ENCODE data around the gene CSPG5.

The CSPG5 gene

DNA sequence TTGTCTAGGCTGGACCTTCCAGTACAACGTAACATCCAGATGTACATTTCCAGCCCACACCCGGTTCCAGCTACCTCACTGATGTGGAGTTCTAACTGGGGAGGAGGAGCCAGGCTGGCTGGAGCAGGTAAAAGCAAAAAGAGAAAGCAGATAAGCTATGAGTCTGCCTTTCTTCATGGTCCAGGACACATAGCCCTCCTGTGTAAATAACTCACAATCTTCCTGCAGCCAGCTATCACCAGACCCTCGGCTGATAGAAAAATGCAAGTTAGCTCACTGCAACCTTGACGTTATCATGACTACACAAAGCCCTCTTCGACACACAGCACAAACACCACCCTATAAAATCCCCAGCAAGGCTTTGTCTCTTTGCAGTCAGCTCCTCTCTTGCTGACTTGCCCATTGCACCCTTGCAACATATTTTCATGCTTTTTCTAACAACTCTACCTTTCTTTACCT is 44.6 kb downstream of the CSPG5 start:
- no peak overlapping the region for H3K27ac ChIP-seq

DNA sequence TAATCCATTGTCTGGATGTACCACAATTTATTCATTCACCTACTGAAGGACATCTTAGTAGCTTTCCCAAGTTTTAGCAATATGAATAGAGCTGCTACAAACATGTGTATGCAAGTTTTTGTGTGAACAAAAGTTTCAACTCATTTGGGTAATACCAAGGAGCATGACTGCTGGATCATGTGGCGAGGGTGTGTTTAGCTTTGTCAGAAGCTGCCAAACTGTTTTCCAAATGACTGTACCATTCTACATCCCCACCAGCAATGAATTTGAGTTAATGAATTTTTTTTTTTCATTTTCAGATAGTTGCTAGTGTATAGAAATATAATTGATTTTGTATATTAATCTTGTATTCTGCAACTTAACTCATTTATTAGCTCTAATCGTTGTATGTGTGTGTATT is 45.2 kb downstream of the CSPG5 start:
- no peak overlapping the region for H3K27ac ChIP-seq
- no peaks in the 10 kb centered on the region for H3K36me3 ChIP-seq (replicated peaks)
- H3K4me3 ChIP-seq (ENCODE audit: low read depth, low read length) = no peak overlapping the region
- in situ Hi-C loops (cut with HindIII; ENCODE audit: low pct_ligation_motif_present, low sequenced_read_pairs) = no loop called here
- TF ChIP-seq, protein P1, sequence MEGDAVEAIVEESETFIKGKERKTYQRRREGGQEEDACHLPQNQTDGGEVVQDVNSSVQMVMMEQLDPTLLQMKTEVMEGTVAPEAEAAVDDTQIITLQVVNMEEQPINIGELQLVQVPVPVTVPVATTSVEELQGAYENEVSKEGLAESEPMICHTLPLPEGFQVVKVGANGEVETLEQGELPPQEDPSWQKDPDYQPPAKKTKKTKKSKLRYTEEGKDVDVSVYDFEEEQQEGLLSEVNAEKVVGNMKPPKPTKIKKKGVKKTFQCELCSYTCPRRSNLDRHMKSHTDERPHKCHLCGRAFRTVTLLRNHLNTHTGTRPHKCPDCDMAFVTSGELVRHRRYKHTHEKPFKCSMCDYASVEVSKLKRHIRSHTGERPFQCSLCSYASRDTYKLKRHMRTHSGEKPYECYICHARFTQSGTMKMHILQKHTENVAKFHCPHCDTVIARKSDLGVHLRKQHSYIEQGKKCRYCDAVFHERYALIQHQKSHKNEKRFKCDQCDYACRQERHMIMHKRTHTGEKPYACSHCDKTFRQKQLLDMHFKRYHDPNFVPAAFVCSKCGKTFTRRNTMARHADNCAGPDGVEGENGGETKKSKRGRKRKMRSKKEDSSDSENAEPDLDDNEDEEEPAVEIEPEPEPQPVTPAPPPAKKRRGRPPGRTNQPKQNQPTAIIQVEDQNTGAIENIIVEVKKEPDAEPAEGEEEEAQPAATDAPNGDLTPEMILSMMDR (IDR thresholded peaks at IDR 0.05; ENCODE audit: low read depth, low read length, missing control alignments) = no peak
- no peak for DNase-seq
- no peaks in the 10 kb centered on the region for H3K27me3 ChIP-seq (replicated peaks)

More for the DNA sequence above, 44.6 kb downstream of the CSPG5 start:
- DNase-seq = no peak
- in situ Hi-C loops (cut with HindIII; ENCODE audit: low pct_ligation_motif_present, low sequenced_read_pairs) = no loop called here
- Histone ChIP-seq H3K4me3 (ENCODE audit: low read depth, low read length) (no peak overlapping the region), H3K36me3 (replicated peaks) (no peaks in the 10 kb centered on the region), H3K27me3 (replicated peaks) (no peaks in the 10 kb centered on the region)
- TF ChIP-seq, protein P1 (IDR thresholded peaks at IDR 0.05; ENCODE audit: low read depth, low read length, missing control alignments) = no peak

DNA sequence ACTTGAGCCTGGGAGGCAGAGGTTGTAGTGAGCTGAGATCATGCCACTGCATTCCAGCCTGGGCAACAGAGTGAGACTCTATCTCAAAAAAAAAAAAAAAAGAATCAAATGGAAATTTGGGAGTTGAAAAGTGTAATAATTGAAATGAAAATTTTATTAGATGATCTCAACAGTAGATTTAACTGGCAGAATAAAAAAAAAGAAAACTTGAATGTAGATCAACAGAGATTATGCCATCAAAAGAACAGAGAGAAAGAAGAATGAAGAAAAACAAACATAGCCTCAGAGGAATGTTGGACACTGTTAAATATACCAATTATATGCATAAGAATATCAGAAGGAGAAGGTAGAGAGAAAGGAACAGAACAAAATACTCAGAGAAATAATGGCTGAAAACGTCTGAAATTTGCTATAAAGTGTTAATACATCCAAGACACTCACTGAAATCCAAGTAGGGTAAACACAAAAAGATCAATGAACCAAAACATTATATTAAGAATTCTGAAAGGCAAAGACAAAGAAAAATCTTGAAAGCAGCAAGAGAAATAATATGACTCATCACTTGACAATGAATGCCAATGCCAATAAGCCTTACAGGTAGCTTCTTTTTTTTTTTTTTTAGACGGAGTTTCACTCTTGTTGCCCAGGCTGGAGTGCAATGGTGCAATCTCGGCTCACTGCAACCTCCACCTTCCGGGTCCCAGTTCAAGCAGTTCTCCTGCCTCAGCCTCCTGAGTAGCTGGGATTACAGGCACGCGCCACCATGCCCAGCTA is 50.5 kb downstream of the CSPG5 start:
- in situ Hi-C loops (cut with HindIII; ENCODE audit: low pct_ligation_motif_present, low sequenced_read_pairs) = no loop called here
- H3K36me3 ChIP-seq (replicated peaks) = no peaks in the 10 kb centered on the region
- TF ChIP-seq, protein P1 (IDR thresholded peaks at IDR 0.05; ENCODE audit: low read depth, low read length, missing control alignments) = no peak
- H3K27me3 ChIP-seq (replicated peaks) = no peaks in the 10 kb centered on the region
- no peak overlapping the region for H3K27ac ChIP-seq
- no peak overlapping the region for H3K4me3 ChIP-seq (ENCODE audit: low read depth, low read length)
- DNase-seq = no peak

DNA sequence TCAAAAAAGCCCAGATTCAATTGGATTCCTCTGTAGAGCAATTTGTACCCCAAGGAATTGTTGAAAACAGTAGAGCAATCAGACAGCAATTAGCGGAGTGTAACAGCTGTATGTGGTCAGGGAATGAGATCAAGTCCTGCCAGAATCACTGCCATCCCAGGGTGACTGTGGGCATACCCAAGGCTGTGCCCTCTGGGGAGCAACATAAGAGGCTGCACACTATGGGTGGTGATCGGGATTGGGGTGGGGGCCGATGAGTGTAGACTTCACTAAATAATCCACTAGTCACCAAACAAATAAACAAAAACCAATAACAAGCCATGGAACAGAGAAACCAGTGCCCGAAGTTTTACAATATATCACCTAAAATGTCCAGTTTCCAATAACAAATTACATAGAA is 53.0 kb downstream of the CSPG5 start:
- TF ChIP-seq, protein P1 (IDR thresholded peaks at IDR 0.05; ENCODE audit: low read depth, low read length, missing control alignments) = no peak
- Histone ChIP-seq H3K27ac (no peak overlapping the region), H3K4me3 (ENCODE audit: low read depth, low read length) (no peak overlapping the region), H3K36me3 (replicated peaks) (no peaks in the 10 kb centered on the region), H3K27me3 (replicated peaks) (no peaks in the 10 kb centered on the region)
- in situ Hi-C loops (cut with HindIII; ENCODE audit: low pct_ligation_motif_present, low sequenced_read_pairs) = no loop called here
- DNase-seq = no peak

DNA sequence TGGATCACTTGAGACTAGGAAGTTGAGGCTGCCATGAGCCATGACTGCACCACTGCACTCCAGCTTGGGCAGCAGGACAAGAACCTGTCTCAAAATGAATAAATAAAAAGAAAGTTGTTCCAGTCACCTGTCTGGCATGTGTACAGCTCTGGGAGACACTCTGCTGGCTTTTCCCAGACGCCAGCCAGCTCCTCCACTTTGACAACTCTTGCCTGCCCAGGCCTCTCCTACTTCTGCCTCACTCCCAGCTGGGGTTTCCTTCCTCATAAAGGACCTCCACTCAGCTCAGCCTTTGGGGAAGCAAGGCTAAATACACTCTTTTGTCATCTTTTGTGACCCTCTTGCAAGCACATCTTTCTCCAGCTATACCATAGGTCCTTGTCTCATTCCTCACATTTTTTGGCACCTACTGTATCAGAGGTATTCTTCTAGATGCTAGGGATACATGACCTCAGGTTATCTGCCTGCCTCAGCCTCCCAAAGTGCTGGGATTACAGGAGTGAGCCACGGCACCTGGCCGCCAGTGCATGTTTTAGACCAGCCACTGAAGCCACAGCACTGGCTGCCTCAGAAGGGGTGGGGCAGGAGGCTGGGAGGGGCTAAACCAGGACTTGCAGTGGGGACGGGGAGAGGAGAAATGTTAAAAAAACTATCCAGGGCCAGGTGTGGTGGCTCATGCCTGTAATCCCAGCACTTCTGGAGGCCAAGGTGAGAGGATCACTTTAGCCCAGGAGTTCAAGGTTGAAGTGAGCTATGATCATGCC is 55.2 kb downstream of the CSPG5 start:
- no peak overlapping the region for H3K27ac ChIP-seq
- TF ChIP-seq, protein P1 (IDR thresholded peaks at IDR 0.05; ENCODE audit: low read depth, low read length, missing control alignments) = no peak
- H3K27me3 ChIP-seq (replicated peaks) = no peaks in the 10 kb centered on the region
- in situ Hi-C loops (cut with HindIII; ENCODE audit: low pct_ligation_motif_present, low sequenced_read_pairs) = no loop called here
- no peak overlapping the region for H3K4me3 ChIP-seq (ENCODE audit: low read depth, low read length)
- DNase-seq = no peak
- no peaks in the 10 kb centered on the region for H3K36me3 ChIP-seq (replicated peaks)

Measured in brain microvascular endothelial cell (primary cell).